Endothelial cell of umbilical vein (primary cell): ENCODE data around the gene DMXL2. TPM values are rescaled to one million over a fixed set of nuclear protein-coding genes. Genes with fewer than 3 reads are reported as not detected.

Source experiments
- BruUV-seq: library from RNA; stranded (reverse); fragments of 400-500 nt; replicated peaks from 2 replicates; lab custom pipeline; 2021; lab: Mats Ljungman, UMichigan
- CTCF ChIA-PET: fragments of 300-600, 350-600 bp; sonication (Branson Sonifier 250); formaldehyde crosslinking; loops from one replicate; lab custom pipeline; 2021; ENCODE audit warnings: antibody characterized with exemption, inconsistent platforms; lab: Charles Lee
- POLR2A ChIA-PET: fragments of 300-600, 350-600 bp; sonication (Branson Sonifier 250); formaldehyde crosslinking; loops from one replicate; lab custom pipeline; 2021; ENCODE audit warnings: antibody characterized with exemption, inconsistent platforms; lab: Charles Lee
- DNase-seq: peaks from one replicate; pipeline ENCODE4 v3.0.0-alpha.2; 2011; ENCODE audit warnings: low read depth, low spot score
- FAIRE-seq: peaks from 2 replicates; lab custom pipeline; 2011; peaks lifted over from hg19 to GRCh38; lab: Jason Lieb, UNC
- H2AFZ ChIP-seq: 2 replicates; pipeline ENCODE4 v1.6.0; 2012; ENCODE audit warnings: low read depth, low read length, control low read depth, inconsistent platforms
- H3K27ac ChIP-seq: 2 replicates; pipeline ENCODE4 v1.5.1; 2011; ENCODE audit warnings: low read depth, mild to moderate bottlenecking, control low read depth, low read length, moderate library complexity; ENCODE audit not compliant: insufficient read depth
- H3K27me3 ChIP-seq, 2 experiments: 2 replicates each; pipeline versions ENCODE4 v1.6.0 to v1.6.1; 2011; ENCODE audit warnings: low read length in 2 of 2, mixed read lengths in 1 of 2; ENCODE audit not compliant: control insufficient read depth in 2 of 2, insufficient read depth in 2 of 2
- H3K36me3 ChIP-seq, 2 experiments: 2 replicates in 1 of 2; 3 replicates in 1 of 2; pipeline ENCODE4 v1.5.1; 2011; ENCODE audit warnings: low read length in 2 of 2, mild to moderate bottlenecking in 1 of 2, moderate library complexity in 1 of 2; ENCODE audit not compliant: control insufficient read depth in 2 of 2, insufficient read depth in 2 of 2; ENCODE audit errors: extremely low read depth in 1 of 2
- H3K4me1 ChIP-seq: 3 replicates; pipeline ENCODE4 v1.5.1; 2011; ENCODE audit warnings: mild to moderate bottlenecking, low read length; ENCODE audit not compliant: control insufficient read depth, insufficient read depth; ENCODE audit errors: extremely low read depth
- H3K4me2 ChIP-seq: 2 replicates; pipeline ENCODE4 v1.6.1; 2011; ENCODE audit warnings: low read length, control low read depth, mixed read lengths; ENCODE audit not compliant: insufficient read depth
- H3K4me3 ChIP-seq, 3 experiments: fragments of 200-600 bp in 1 of 3; sonication (generic), shearing (Covaris generic) in 1 of 3; replicated peaks in 1 of 3; 2 replicates each; pipeline ENCODE4 v1.5.1; 2011 to 2016; ENCODE audit warnings: control low read depth in 3 of 3, low read length in 3 of 3, mild to moderate bottlenecking in 2 of 3, inconsistent platforms in 1 of 3, low read depth in 1 of 3, moderate library complexity in 1 of 3; ENCODE audit not compliant: insufficient read depth in 1 of 3
- H3K79me2 ChIP-seq: 2 replicates; pipeline ENCODE4 v1.6.0; 2012; ENCODE audit warnings: low read length, inconsistent platforms; ENCODE audit not compliant: control insufficient read depth, insufficient read depth
- H3K9ac ChIP-seq: replicated peaks from 2 replicates; pipeline ENCODE3; 2011; ENCODE audit warnings: low read length, control low read depth; ENCODE audit not compliant: insufficient read depth; ENCODE audit errors: extremely low read depth
- H3K9me1 ChIP-seq: replicated peaks from 3 replicates; pipeline ENCODE4 v1.6.0; 2011; ENCODE audit warnings: mild to moderate bottlenecking, low read length; ENCODE audit not compliant: control insufficient read depth, insufficient read depth; ENCODE audit errors: extremely low read depth
- H3K9me3 ChIP-seq: replicated peaks from 2 replicates; pipeline ENCODE4 v1.5.1; 2012; ENCODE audit warnings: low read length, inconsistent platforms; ENCODE audit not compliant: control insufficient read depth, insufficient read depth
- H4K20me1 ChIP-seq: replicated peaks from 2 replicates; pipeline ENCODE3; 2011; ENCODE audit warnings: mild to moderate bottlenecking, low read length; ENCODE audit not compliant: control insufficient read depth, insufficient read depth; ENCODE audit errors: extremely low read depth
- CTCF ChIP-seq, 2 donors: IDR thresholded peaks; 1 replicate in 1 of 2; 2 replicates in 1 of 2; pipeline ENCODE4 v1.5.1; 2011; ENCODE audit warnings: low read length in 2 of 2, mild to moderate bottlenecking in 2 of 2, moderate library complexity in 2 of 2, control low read depth in 1 of 2, inconsistent platforms in 1 of 2, low read depth in 1 of 2; ENCODE audit not compliant: insufficient read depth in 1 of 2; ENCODE audit errors: extremely low read depth in 1 of 2
- EZH2 ChIP-seq: IDR thresholded peaks from 2 replicates; pipeline ENCODE4 v1.6.1; 2012; ENCODE audit warnings: borderline replicate concordance, low read depth, mild to moderate bottlenecking, moderate library complexity, low read length, inconsistent platforms; ENCODE audit not compliant: severe bottlenecking
- FOS ChIP-seq: IDR thresholded peaks from 2 replicates; pipeline ENCODE4 v1.6.1; 2011; ENCODE audit warnings: mild to moderate bottlenecking, low read length, moderate library complexity, borderline replicate concordance; ENCODE audit not compliant: insufficient read depth
- GATA2 ChIP-seq: IDR thresholded peaks from 2 replicates; pipeline ENCODE4 v1.7.0; 2011; ENCODE audit warnings: low read depth, mild to moderate bottlenecking, moderate library complexity, mixed read lengths, low read length; ENCODE audit not compliant: insufficient read length, insufficient read depth
- JUN ChIP-seq: IDR thresholded peaks from 2 replicates; pipeline ENCODE4 v1.6.1; 2011; ENCODE audit warnings: borderline replicate concordance, low read depth; ENCODE audit not compliant: insufficient read length, insufficient read depth
- MYC ChIP-seq: IDR thresholded peaks from one replicate; pipeline ENCODE4 v1.6.1; 2011; ENCODE audit warnings: mild to moderate bottlenecking, low read depth, low read length
- POLR2A ChIP-seq: IDR thresholded peaks from 2 replicates; pipeline ENCODE4 v1.6.1; 2012; ENCODE audit warnings: low read depth, mild to moderate bottlenecking, control low read depth, low read length
- POLR2AphosphoS5 ChIP-seq: IDR thresholded peaks from 2 replicates; pipeline ENCODE4 v1.6.1; 2012; ENCODE audit warnings: low read depth, mild to moderate bottlenecking, control low read depth, low read length, moderate library complexity; ENCODE audit not compliant: insufficient read depth
- dilution Hi-C: fragments of 300-500 bp; cut with MboI; formaldehyde crosslinking; loops from one replicate; pipeline ENCODE4 v1.15.0; 2019; ENCODE audit warnings: low sequenced_read_pairs; ENCODE audit not compliant: extremely low pct_ligation_motif_present
- intact Hi-C: fragments of 100-400 bp; cut with micrococcal nuclease; formaldehyde crosslinking; loops from one replicate; pipeline ENCODE4 v1.10.0; 2022
- polyA plus RNA-seq, 4 experiments: library from polyadenylated mRNA; depleted of rRNA in 3 of 4; stranded (reverse) in 3 of 4; unstranded in 1 of 4; fragments of >200 nt; gene quantifications; 2 replicates each; pipeline versions ENCODE4 v1.2.1 to v1.2.3, GENCODE V29; 2011 to 2012; ENCODE audit warnings: missing spikeins in 1 of 4
- total RNA-seq: library from RNA; stranded (reverse); gene quantifications from 2 replicates; pipeline ENCODE4 v1.2.3, GENCODE V29; 2021
- TF ChIP-seq, protein P1 (sequence below): IDR thresholded peaks from 2 replicates; pipeline ENCODE4 v1.6.1; 2011; ENCODE audit not compliant: insufficient read depth, insufficient read length

The DMXL2 gene
- total and polyA plus RNA-seq, 2 donors (not counting 3 experiments of a cell fraction or from before 2014, with no cell fraction given) = 6.3 to 10.8 TPM

GRCh38 chr15:51484781-51485180, 137.8 kb downstream of the DMXL2 start:
- H3K4me3 ChIP-seq = no peak overlapping the region
- no peaks in the 10 kb centered on the region for H3K36me3 ChIP-seq
- H3K9me3 ChIP-seq = peaks cover 3% of the 10 kb centered on the region
- no peaks in the 10 kb centered on the region for H3K79me2 ChIP-seq
- H4K20me1 ChIP-seq = no peaks in the 10 kb centered on the region
- no peaks in the 10 kb centered on the region for H3K9me1 ChIP-seq
- POLR2A ChIA-PET = no interaction called here
- H3K9ac ChIP-seq = no peak overlapping the region
- H3K27ac ChIP-seq = no peak overlapping the region
- no peak for DNase-seq
- no peaks in the 10 kb centered on the region for H3K4me1 ChIP-seq
- BruUV-seq = no TSS peak
- CTCF ChIA-PET = no interaction called here
- H3K27me3 ChIP-seq = no peaks in the 10 kb centered on the region
- no peak overlapping the region for H2AFZ ChIP-seq
- intact Hi-C loops = no loop called here
- H3K4me2 ChIP-seq = no peak overlapping the region
- dilution Hi-C loops = no loop called here
- TF ChIP-seq FOS = no peak
- TF ChIP-seq POLR2A = no peak
- no peak for TF ChIP-seq POLR2AphosphoS5
- TF ChIP-seq MYC = no peak
- no peak for TF ChIP-seq GATA2
- TF ChIP-seq, protein P1, sequence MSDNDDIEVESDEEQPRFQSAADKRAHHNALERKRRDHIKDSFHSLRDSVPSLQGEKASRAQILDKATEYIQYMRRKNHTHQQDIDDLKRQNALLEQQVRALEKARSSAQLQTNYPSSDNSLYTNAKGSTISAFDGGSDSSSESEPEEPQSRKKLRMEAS = no peak
- TF ChIP-seq JUN = no peak
- TF ChIP-seq EZH2 = no peak
- TF ChIP-seq CTCF (IDR thresholded peaks at IDR 0.05; ENCODE audit: extremely low read depth in 1 of 2, insufficient read depth in 1 of 2, low read depth in 1 of 2, low read length in 2 of 2) = no peak
- FAIRE-seq = no peak
